Mucosa of descending colon (tissue), 3 donors: ENCODE data around the gene PACRG. TPM values are rescaled to one million over a fixed set of nuclear protein-coding genes. Genes with fewer than 3 reads are reported as not detected.
"Not testable (repeated sequence)": the region's sequence is repeated elsewhere in the genome, so short reads cannot be mapped to it uniquely, and the experiment has no call there.

Source experiments
- ATAC-seq: fragments of 200-7000 bp; cut with Tn5 transposase; one replicate; pipeline ENCODE4 v1.9.1; 2020; ENCODE audit warnings: mild to moderate bottlenecking, moderate library complexity
- DNase-seq, 3 donors: peaks; one replicate each; pipeline ENCODE4 v3.0.0-alpha.2; 2020
- H3K36me3 ChIP-seq: fragments of 200-600 bp; one replicate; pipeline ENCODE4 v1.8.0; 2021; ENCODE audit warnings: low read depth, mild to moderate bottlenecking
- H3K4me1 ChIP-seq: fragments of 200-600 bp; one replicate; pipeline ENCODE4 v1.8.0; 2021; ENCODE audit warnings: low read depth, mild to moderate bottlenecking
- H3K4me3 ChIP-seq: fragments of 200-600 bp; one replicate; pipeline ENCODE4 v1.8.0; 2021; ENCODE audit warnings: mild to moderate bottlenecking
- H3K9me3 ChIP-seq: fragments of 200-600 bp; one replicate; pipeline ENCODE4 v1.8.0; 2021; ENCODE audit warnings: mild to moderate bottlenecking
- CTCF ChIP-seq: fragments of 200-600 bp; IDR thresholded peaks from one replicate; pipeline ENCODE4 v1.8.0; 2022; ENCODE audit warnings: antibody characterized with exemption, mild to moderate bottlenecking
- intact Hi-C, 2 donors: fragments of 100-400 bp; cut with DNase I in 1 of 2; cut with micrococcal nuclease in 1 of 2; formaldehyde crosslinking; loops; one replicate each; pipeline versions ENCODE4 v1.11.0 to v1.11.1; 2022; cut with DNase I, micrococcal nuclease
- total RNA-seq, 3 donors: library from RNA; stranded (reverse); fragmentation: NEBNext Ultra II Directional in 2 of 3; extraction: Animal tissue kit (Norgen Biotek cat#: 25700) in 2 of 3; gene quantifications; one replicate each; pipeline versions ENCODE4 v1.2.1 to v1.2.4, GENCODE V29; 2021 to 2023
- donor health status: DM: no; HTN: no; CAD: no; lungs with moderate emphysema.
- donor health status: DM: no; HTN: no; CAD: no.
- donor health status: DM: no; HTN: yes; CAD: no.

The PACRG gene
- total RNA-seq, 3 donors from 2014 or later = 1.1 to 1.5 (median 1.3) TPM

- Histone ChIP-seq H3K9me3 (peaks cover 7% of the 10 kb centered on the region), H3K4me3 (no peak overlapping the region), H3K36me3 (no peaks in the 10 kb centered on the region), H3K4me1 (no peaks in the 10 kb centered on the region)
- intact Hi-C loops = no loop called here
- DNase-seq = no peak
- TF ChIP-seq CTCF = no peak
- ATAC-seq = no peak
These were observed 242.5 kb downstream of the PACRG start for GRCh38 chr6:162970246-162970645.

DNA sequence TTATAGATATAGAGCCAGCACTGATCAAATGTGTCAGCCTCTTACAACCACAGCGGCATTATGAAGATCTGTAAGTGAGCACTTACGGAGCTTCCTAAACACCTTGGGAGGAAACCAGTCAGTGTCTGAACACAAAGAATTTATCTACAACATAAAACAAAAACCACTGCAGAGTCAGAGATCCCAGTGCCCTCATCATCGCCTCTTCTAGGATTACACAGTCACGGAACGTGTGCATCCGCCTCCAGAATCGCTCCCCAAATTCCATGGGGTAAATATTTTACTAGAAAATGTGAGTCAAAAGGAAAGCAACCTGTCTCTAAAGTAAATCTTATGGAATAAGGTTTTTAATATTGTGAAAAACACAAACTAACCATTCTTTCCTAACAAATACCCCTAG lies 243.6 kb downstream of the PACRG start:
- Histone ChIP-seq H3K9me3 (peaks cover 7% of the 10 kb centered on the region), H3K4me3 (no peak overlapping the region), H3K4me1 (no peaks in the 10 kb centered on the region), H3K36me3 (no peaks in the 10 kb centered on the region)
- TF ChIP-seq CTCF = no peak
- no peak for DNase-seq
- intact Hi-C loops = no loop called here
- no peak for ATAC-seq

DNA sequence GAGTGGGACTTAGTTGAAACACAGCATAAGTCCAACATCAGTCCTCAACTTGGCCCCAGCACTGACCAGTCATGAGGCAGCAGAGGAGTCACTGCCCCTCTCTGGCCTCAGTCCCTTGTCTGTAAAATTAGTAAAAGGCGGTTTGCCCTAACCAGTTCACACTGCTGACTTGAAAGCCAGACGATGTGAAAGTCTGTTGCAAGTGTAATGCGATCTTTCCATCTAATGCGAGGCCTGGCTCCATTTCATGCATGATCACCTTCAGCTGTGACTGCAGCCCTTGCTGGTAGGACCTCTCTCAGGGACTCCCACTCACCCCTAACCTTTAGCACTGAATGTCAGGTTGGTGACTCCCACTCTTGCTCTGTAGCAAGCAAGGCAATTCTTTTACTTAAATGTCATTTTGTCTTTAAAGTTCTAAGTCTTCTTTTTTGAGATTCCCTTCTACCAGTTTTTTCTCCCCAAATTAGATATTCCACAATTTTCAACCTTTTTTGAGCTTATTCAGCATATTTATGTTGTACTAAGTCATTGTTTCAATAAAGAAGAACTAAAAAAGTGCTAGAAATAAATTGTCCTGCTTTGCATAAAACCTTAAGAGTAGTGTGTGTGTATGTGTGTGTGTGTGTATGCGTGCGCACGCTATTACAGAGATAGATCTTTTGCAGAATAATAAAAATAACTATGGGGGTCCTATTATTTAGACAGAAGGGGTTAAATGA lies 245.5 kb downstream of the PACRG start:
- intact Hi-C loops = no loop called here
- peaks cover 7% of the 10 kb centered on the region for H3K9me3 ChIP-seq
- H3K36me3 ChIP-seq = no peaks in the 10 kb centered on the region
- H3K4me3 ChIP-seq = no peak overlapping the region
- no peaks in the 10 kb centered on the region for H3K4me1 ChIP-seq
- TF ChIP-seq CTCF = no peak
- DNase-seq = no peak
- ATAC-seq = no peak

- TF ChIP-seq CTCF = no peak
- ATAC-seq = no peak
- H3K9me3 ChIP-seq = peaks cover 7% of the 10 kb centered on the region
- no peaks in the 10 kb centered on the region for H3K36me3 ChIP-seq
- DNase-seq = no peak
- no peak overlapping the region for H3K4me3 ChIP-seq
- H3K4me1 ChIP-seq = no peaks in the 10 kb centered on the region
- intact Hi-C loops = no loop called here
These were observed 246.2 kb downstream of the PACRG start for GRCh38 chr6:162973980-162974379.

- Histone ChIP-seq H3K4me3 (no peak overlapping the region), H3K4me1 (no peaks in the 10 kb centered on the region), H3K36me3 (no peaks in the 10 kb centered on the region), H3K9me3 (peaks cover 5% of the 10 kb centered on the region)
- intact Hi-C loops = no loop called here
- no peak for TF ChIP-seq CTCF
- ATAC-seq (no peak), DNase-seq (no peak)
These were observed 246.9 kb downstream of the PACRG start for GRCh38 chr6:162974685-162975084.

GRCh38 chr6:162976141-162976540 lies 248.4 kb downstream of the PACRG start:
- no peak for TF ChIP-seq CTCF
- no peak for ATAC-seq
- intact Hi-C loops = no loop called here

DNA sequence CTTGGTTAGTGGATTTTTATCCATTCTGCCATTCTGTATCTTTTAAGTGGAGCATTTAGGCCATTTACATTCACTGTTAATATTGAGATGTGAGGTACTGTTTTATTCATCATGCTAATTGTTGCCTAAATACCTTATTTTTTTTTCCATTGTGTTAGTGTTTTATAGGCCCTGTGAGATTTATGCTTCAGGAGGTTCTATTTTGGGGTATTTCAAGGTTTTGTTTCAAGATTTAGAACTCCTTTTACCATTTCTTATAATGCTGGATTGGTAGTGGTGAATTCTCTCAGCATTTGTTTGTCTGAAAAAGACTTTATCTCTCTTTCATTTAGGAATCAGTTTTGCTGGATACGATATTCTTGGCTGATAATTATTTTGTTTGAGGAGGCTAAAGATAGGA lies 255.5 kb downstream of the PACRG start:
- H3K4me1 ChIP-seq, intact Hi-C loops, DNase-seq, H3K36me3 ChIP-seq, H3K4me3 ChIP-seq, ATAC-seq: not testable (repeated sequence)
- H3K9me3 ChIP-seq = peaks cover 30% of the 10 kb centered on the region

More at GRCh38 chr6:162976141-162976540, 248.4 kb downstream of the PACRG start:
- Histone ChIP-seq H3K36me3 (no peaks in the 10 kb centered on the region), H3K9me3 (peaks cover 7% of the 10 kb centered on the region), H3K4me1 (no peaks in the 10 kb centered on the region), H3K4me3 (no peak overlapping the region)
- DNase-seq = no peak
